GM23248 (cell line): ENCODE results near the gene HMG20B. TPM values are rescaled to one million over a fixed set of nuclear protein-coding genes. Genes with fewer than 3 reads are reported as not detected.

ENCODE experiments used
- DNase-seq: peaks from one replicate; pipeline ENCODE4 v3.0.0-alpha.2; 2015
- H2AFZ ChIP-seq: fragments of 200-600 bp; sonication (generic); 2 replicates; pipeline ENCODE4 v1.6.1; 2016; ENCODE audit warnings: antibody characterized with exemption
- H3F3A ChIP-seq: fragments of 200-600 bp; sonication (generic); 2 replicates; pipeline ENCODE4 v1.6.1; 2016; ENCODE audit warnings: mild to moderate bottlenecking, antibody characterized with exemption, mixed run types; ENCODE audit not compliant: insufficient read depth
- H3K27ac ChIP-seq: fragments of 200-600 bp; sonication (generic); 2 replicates; pipeline ENCODE4 v1.5.1; 2016; ENCODE audit warnings: mild to moderate bottlenecking
- H3K27me3 ChIP-seq: fragments of 200-600 bp; sonication (generic); replicated peaks from 2 replicates; pipeline ENCODE4 v1.6.1; 2016; ENCODE audit warnings: mild to moderate bottlenecking; ENCODE audit not compliant: insufficient read depth
- H3K36me3 ChIP-seq: fragments of 200-600 bp; sonication (generic); 2 replicates; pipeline ENCODE4 v1.6.1; 2016; ENCODE audit warnings: low read depth, mild to moderate bottlenecking
- H3K4me1 ChIP-seq: fragments of 200-600 bp; sonication (generic); 2 replicates; pipeline ENCODE4 v1.6.1; 2016; ENCODE audit warnings: mild to moderate bottlenecking; ENCODE audit not compliant: insufficient read depth
- H3K4me2 ChIP-seq: fragments of 200-600 bp; sonication (generic); one replicate; pipeline ENCODE4 v1.6.1; 2016; ENCODE audit warnings: mild to moderate bottlenecking; ENCODE audit not compliant: unreplicated experiment
- H3K4me3 ChIP-seq: fragments of 200-600 bp; sonication (generic); 2 replicates; pipeline ENCODE4 v1.5.1; 2016; ENCODE audit warnings: mild to moderate bottlenecking
- H3K79me2 ChIP-seq: fragments of 200-600 bp; sonication (generic); 2 replicates; pipeline ENCODE4 v1.6.1; 2016; ENCODE audit warnings: mild to moderate bottlenecking; ENCODE audit not compliant: insufficient read depth
- H3K9ac ChIP-seq: fragments of 200-600 bp; sonication (generic); 2 replicates; pipeline ENCODE4 v1.6.1; 2016; ENCODE audit warnings: mild to moderate bottlenecking
- H3K9me2 ChIP-seq: fragments of 200-600 bp; sonication (generic); 2 replicates; pipeline ENCODE4 v1.6.1; 2016; ENCODE audit warnings: mixed run types, mild to moderate bottlenecking, moderate library complexity; ENCODE audit not compliant: insufficient read depth
- H3K9me3 ChIP-seq: fragments of 200-600 bp; sonication (generic); one replicate; pipeline ENCODE4 v1.6.1; 2017; ENCODE audit warnings: low read depth
- H4K20me1 ChIP-seq: fragments of 200-600 bp; sonication (generic); 2 replicates; pipeline ENCODE4 v1.6.0; 2016; ENCODE audit not compliant: insufficient read depth
- EZH2 ChIP-seq: fragments of 200-600 bp; sonication (generic); IDR thresholded peaks from 2 replicates; pipeline ENCODE4 v1.6.1; 2018; ENCODE audit warnings: antibody characterized with exemption, mild to moderate bottlenecking; ENCODE audit not compliant: insufficient read depth, poor library complexity, severe bottlenecking
- EZH2phosphoT487 ChIP-seq: fragments of 200-600 bp; sonication (generic); IDR thresholded peaks from 2 replicates; pipeline ENCODE4 v1.6.1; 2018; ENCODE audit warnings: antibody characterized with exemption, moderate library complexity, mild to moderate bottlenecking, low read depth; ENCODE audit not compliant: insufficient read depth
- WGBS, 2 experiments: methylation state at CpG; one replicate each; pipeline ENCODE4 v1.1.6; 2015 to 2017; ENCODE audit warnings: low lambda C conversion rate in 2 of 2, low coverage in 1 of 2; ENCODE audit errors: missing lambda C conversion rate in 2 of 2; 5-methylcytosine and 5-hydroxymethylcytosine counted together
- in situ Hi-C: fragments of 300-500 bp; cut with MboI; formaldehyde crosslinking; loops from 2 replicates; pipeline ENCODE4 v1.15.0; 2020
- polyA plus RNA-seq: library from polyadenylated mRNA; unstranded; fragments of >200 nt; fragmentation: Nextera tagmentation; extraction: Ambion mirVana; gene quantifications from 2 replicates; pipeline ENCODE4 v1.2.1, GENCODE V29; 2016
- total RNA-seq: library from RNA; depleted of rRNA; stranded (reverse); fragments of >200 nt; shearing (Covaris generic); gene quantifications from 2 replicates; pipeline ENCODE4 v1.2.3, GENCODE V29; 2014

Gene HMG20B
- total and polyA plus RNA-seq, 2 experiments from 2014 or later, result 83.9 to 112 TPM

DNA sequence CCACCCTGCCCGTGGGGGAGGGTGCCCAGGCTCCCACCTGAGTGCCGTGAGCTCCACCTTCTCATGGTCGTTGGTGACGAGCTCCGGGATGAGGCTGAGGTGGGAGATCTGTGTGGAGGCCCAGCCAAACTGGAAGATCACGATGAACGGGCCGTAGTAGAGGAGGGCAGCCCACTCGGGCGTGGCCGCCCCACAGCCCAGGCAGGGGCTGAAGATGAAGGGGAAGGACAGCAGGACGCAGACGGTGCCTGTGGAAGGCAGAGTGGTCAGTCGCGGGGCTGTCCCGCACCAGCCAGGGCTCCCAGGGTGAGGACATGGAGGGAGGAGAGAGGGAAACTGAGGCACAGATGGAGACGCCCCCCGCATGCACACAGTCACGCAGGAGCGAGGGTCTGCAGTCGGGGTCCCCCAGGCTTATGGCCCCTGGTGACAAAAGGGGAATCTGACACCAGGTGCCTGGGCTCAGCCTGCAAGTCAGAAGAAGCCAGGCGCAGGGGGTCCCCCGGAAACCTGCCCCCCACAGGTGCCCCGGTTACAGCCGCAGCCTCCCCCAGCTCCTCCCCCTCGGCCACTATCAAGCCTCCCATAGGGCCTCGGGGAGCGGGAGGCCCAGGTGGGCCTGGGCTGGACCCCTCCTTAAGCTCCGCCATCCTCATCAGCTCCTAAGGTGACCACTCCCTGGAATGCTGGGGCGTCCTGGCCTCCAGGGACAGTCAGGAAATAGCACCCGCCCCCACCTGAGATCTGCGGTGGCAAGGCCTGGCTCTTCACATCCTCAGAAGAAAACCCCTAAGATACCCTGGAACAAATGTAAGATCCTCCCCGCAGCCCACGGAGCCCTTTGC lies 21.6 kb upstream of the HMG20B start:
- Histone ChIP-seq H3K79me2 (peaks cover 45% of the 10 kb centered on the region), H2AFZ (no peak overlapping the region), H4K20me1 (no peaks in the 10 kb centered on the region), H3K9ac (no peak overlapping the region), H3K4me3 (no peak overlapping the region), H3K9me2 (no peaks in the 10 kb centered on the region), H3K4me2 (no peak overlapping the region), H3K27me3 (no peaks in the 10 kb centered on the region), H3F3A (no peaks in the 10 kb centered on the region), H3K9me3 (no peaks in the 10 kb centered on the region), H3K36me3 (no peaks in the 10 kb centered on the region), H3K27ac (no peak overlapping the region), H3K4me1 (peaks cover 4% of the 10 kb centered on the region; the same call in 1 of the 2 replicates)
- TF ChIP-seq EZH2phosphoT487 (no peak), EZH2 (no peak)
- in situ Hi-C loops, result no loop called here
- DNase-seq, result no peak
- WGBS, 2 experiments, result 94% methylated on average over 22 to 34 of the region's 34 CpGs

DNA sequence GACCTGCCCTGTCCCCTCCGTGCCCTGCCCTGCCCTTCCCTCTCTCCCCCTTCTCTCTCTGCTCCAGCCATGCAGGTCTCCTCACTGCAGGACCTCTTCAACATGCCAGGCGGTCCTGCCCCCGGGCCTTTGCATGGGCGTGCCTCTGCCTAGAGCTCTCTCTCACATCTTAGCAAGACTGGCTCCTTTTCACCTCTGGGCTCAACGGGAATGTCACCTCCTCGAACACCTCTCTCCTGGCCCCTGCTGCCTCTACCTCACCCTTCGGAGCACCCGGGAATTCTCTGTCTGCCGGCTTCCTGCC lies 21.0 kb upstream of the HMG20B start:
- Histone ChIP-seq H3K9ac (no peak overlapping the region), H3K4me3 (no peak overlapping the region), H3K36me3 (no peaks in the 10 kb centered on the region), H3K9me3 (no peaks in the 10 kb centered on the region), H2AFZ (no peak overlapping the region), H3K79me2 (peaks cover 51% of the 10 kb centered on the region), H3K9me2 (no peaks in the 10 kb centered on the region), H3K4me1 (peaks cover 8% of the 10 kb centered on the region; the same call in 1 of the 2 replicates), H3F3A (no peaks in the 10 kb centered on the region), H3K27ac (no peak overlapping the region), H4K20me1 (no peaks in the 10 kb centered on the region), H3K4me2 (no peak overlapping the region), H3K27me3 (no peaks in the 10 kb centered on the region)
- no peak for DNase-seq
- 69 to 74% methylated on average over 8 to 9 of the region's 9 CpGs for WGBS, 2 experiments
- TF ChIP-seq EZH2phosphoT487, result no peak
- in situ Hi-C loops, result no loop called here

DNA sequence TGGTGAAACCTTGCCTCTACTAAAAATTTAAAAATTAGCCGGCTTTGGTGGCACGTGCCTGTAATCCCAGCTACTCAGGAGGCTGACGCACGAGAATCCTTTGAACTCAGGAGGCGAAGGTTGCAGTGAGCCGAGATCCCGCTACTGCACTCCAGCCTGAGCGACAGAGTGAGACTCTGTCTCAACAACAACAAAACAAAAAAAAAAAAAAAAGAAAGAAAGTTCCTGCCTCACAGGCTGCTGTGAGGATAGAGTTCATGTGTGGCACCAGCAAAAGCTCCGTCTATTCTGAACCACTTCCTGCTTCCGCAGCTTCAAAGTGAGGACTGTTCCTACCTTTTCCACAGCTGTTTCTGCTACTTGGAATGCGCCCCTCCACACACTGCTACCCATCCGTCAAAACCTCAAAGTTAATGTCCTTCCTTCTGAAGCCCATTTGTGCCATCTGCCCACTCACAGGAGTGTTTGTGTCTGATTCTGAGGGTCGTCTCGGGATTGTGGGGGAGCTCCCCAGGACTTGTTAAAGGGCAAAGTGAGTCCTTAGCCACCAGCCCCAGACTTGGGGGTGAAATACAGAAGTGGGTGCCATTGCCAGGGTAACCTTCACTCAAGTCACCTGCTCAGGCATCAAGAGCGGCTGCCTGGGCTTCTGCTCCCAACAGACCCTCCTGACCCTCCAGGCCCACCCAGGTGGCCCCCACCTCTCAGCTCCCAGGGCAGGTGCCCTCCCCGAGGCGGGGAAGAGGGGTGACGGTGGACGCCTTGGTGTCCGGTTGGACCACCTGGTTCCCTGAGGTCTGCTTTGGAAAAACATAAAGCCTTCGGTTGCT lies 18.3 kb upstream of the HMG20B start:
- in situ Hi-C loops, result no loop called here
- TF ChIP-seq EZH2phosphoT487 (no peak), EZH2 (no peak)
- Histone ChIP-seq H3K9me2 (no peaks in the 10 kb centered on the region), H3K36me3 (no peaks in the 10 kb centered on the region), H3K4me2 (no peak overlapping the region), H3F3A (no peaks in the 10 kb centered on the region), H3K27me3 (no peaks in the 10 kb centered on the region), H4K20me1 (no peaks in the 10 kb centered on the region), H3K79me2 (peaks cover 55% of the 10 kb centered on the region), H3K4me1 (peaks cover 13% of the 10 kb centered on the region; the same call in 1 of the 2 replicates), H3K27ac (no peak overlapping the region), H3K4me3 (no peak overlapping the region), H3K9me3 (no peaks in the 10 kb centered on the region), H2AFZ (no peak overlapping the region), H3K9ac (no peak overlapping the region)
- WGBS, 2 experiments, result 92 to 94% methylated on average over 21 of the region's 21 CpGs
- no peak for DNase-seq

DNA sequence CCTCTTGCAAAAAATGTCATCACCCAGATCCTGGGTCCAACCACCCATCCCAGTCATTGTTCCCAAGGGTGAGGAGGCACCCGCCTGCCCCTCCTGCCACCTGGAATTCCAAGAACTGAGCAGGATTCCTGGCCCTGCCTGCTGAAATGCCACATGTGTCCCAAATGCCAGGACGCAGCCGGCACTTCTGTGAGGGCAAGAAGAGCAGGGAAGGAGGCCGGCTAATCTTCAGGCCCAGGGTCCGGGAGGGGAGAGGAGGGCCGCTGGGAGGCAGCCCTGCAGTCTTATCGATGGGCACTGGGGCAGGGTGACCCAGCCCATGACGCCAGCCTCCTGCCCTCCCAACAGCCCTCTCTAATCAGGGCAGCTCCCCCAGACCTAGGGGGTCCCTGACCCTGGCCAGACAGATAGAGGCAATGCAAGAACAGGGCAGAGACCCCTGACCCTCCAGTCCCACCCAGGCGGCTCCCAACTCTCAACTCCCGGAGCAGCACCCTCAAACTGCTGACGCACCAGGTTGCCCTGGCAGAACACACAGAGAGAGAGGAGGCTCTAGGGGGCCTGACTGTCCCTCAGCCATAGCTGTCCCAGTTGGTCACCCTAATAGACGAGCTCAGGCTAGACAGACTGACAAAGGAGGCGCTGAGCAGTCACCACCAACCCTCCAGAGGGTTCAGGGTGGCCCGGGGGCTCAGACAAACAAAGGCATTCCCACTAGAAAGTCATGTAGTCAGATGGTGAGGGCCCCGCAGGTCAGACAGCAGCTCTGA lies 16.9 kb upstream of the HMG20B start:
- H3K27ac ChIP-seq, result no peak overlapping the region
- H3K36me3 ChIP-seq, result no peaks in the 10 kb centered on the region
- H3K79me2 ChIP-seq, result peaks cover 55% of the 10 kb centered on the region

More for the DNA sequence above, 16.9 kb upstream of the HMG20B start:
- Histone ChIP-seq H3K9ac (peak overlapping the region; percentile 80), H3K4me3 (peak overlapping the region; percentile 85), H3F3A (no peaks in the 10 kb centered on the region), H3K27me3 (no peaks in the 10 kb centered on the region), H2AFZ (no peak overlapping the region), H3K9me2 (no peaks in the 10 kb centered on the region), H3K4me1 (peaks cover 13% of the 10 kb centered on the region; the same call in 1 of the 2 replicates), H3K9me3 (no peaks in the 10 kb centered on the region), H4K20me1 (no peaks in the 10 kb centered on the region), H3K4me2 (peak overlapping the region; percentile 76)
- 82 to 86% methylated on average over 15 of the region's 15 CpGs for WGBS, 2 experiments
- in situ Hi-C loops, result no loop called here
- TF ChIP-seq EZH2 (no peak), EZH2phosphoT487 (no peak)
- no peak for DNase-seq
